Heart right ventricle (tissue), 16 donors: ENCODE results near the gene RAB9A. TPM values are rescaled to one million over a fixed set of nuclear protein-coding genes. Genes with fewer than 3 reads are reported as not detected.
A peak's percentile ranks its signal among the peaks of the same experiment; 100 is the strongest.

Source experiments
- ATAC-seq, 8 donors: fragments of 200-7000 bp; cut with Tn5 transposase; one replicate each; pipeline ENCODE4 v1.9.1; 2020; ENCODE audit warnings: mild to moderate bottlenecking in 8 of 8, moderate library complexity in 8 of 8, moderate number of reproducible peaks in 1 of 8
- DNase-seq, 2 donors: peaks; one replicate each; pipeline ENCODE4 v3.0.0-alpha.2; 2020
- H3K27ac ChIP-seq, 10 donors: fragments of 200-600 bp; sonication (generic) in 2 of 10; one replicate each; pipeline versions ENCODE4 v1.5.0 to v1.8.0; 2020 to 2022; ENCODE audit warnings: mild to moderate bottlenecking in 3 of 10
- H3K27me3 ChIP-seq, 7 donors: fragments of 200-600 bp; one replicate each; pipeline ENCODE4 v1.8.0; 2021 to 2022; ENCODE audit warnings: mild to moderate bottlenecking in 2 of 7
- H3K36me3 ChIP-seq, 9 donors: fragments of 200-600 bp; sonication (generic) in 1 of 9; one replicate each; pipeline versions ENCODE4 v1.5.0 to v1.8.0; 2020 to 2022; ENCODE audit warnings: mild to moderate bottlenecking in 2 of 9
- H3K4me1 ChIP-seq, 9 donors: fragments of 200-600 bp; sonication (generic) in 1 of 9; one replicate each; pipeline versions ENCODE4 v1.5.0 to v1.8.0; 2020 to 2022; ENCODE audit warnings: mild to moderate bottlenecking in 4 of 9
- H3K4me3 ChIP-seq, 10 donors: fragments of 200-600 bp; sonication (generic) in 2 of 10; one replicate each; pipeline versions ENCODE4 v1.5.0 to v1.8.0; 2020 to 2022; ENCODE audit warnings: mild to moderate bottlenecking in 7 of 10, moderate library complexity in 2 of 10
- H3K9me3 ChIP-seq, 11 donors: fragments of 200-600 bp in 10 of 11; sonication (generic) in 2 of 11; one replicate each; pipeline versions ENCODE4 v1.5.0 to v1.8.0; 2013 to 2022; ENCODE audit warnings: mild to moderate bottlenecking in 2 of 11, control low read depth in 1 of 11, moderate library complexity in 1 of 11
- CTCF ChIP-seq, 9 donors: fragments of 200-600 bp; sonication (generic) in 2 of 9; IDR thresholded peaks; one replicate each; pipeline versions ENCODE4 v1.5.0 to v1.8.0; 2021 to 2022; ENCODE audit warnings: antibody characterized with exemption in 9 of 9, mild to moderate bottlenecking in 5 of 9, moderate library complexity in 1 of 9
- WGBS, 2 donors: extraction: QIAGEN DNeasy Blood & Tissue Kit; methylation state at CpG; one replicate each; pipeline ENCODE4 v1.1.7; 2013; ENCODE audit warnings: inconsistent platforms in 1 of 2; 5-methylcytosine and 5-hydroxymethylcytosine counted together
- intact Hi-C, 10 donors: fragments of 100-400 bp; cut with DNase I; formaldehyde crosslinking; loops; one replicate each; pipeline versions ENCODE4 v1.11.1 to v1.14.2; 2022
- polyA plus RNA-seq, 2 donors: library from polyadenylated mRNA; stranded (reverse); fragments of 200-250 nt; gene quantifications; one replicate each; pipeline ENCODE4 v1.2.3, GENCODE V29; 2013
- total RNA-seq, 10 donors: library from RNA; stranded (reverse); fragmentation: NEBNext Ultra II Directional in 3 of 10; extraction: Animal tissue kit (Norgen Biotek cat#: 25700) in 3 of 10; gene quantifications; one replicate each; pipeline versions ENCODE4 v1.2.1 to v1.2.4, GENCODE V29; 2021 to 2023
- donor health status: Arrhythmogenic right ventricular cardiomyopathy.
- donor health status: ischemic (EF 13 %, LVEDD 7.1; RV severe dilation, severe dysfunction).
- donor health status: healthy with polysubstance abuse.
- donor health status: DM: no; HTN: yes; CAD: no.
- donor health status: DM: no; HTN: no; CAD: no.
- donor health status: ischemic (EF 25% LVEDD 6.9; RV normal size, moderate dysfunction).
- donor health status: ischemic (EF 25% LVEDD 5.7; RV mildly dilated, moderate dysfunction).
- donor health status: healthy.
- donor health status: DM: yes; HTN: yes; CAD: no.
- donor health status: Ischemic cardiomyopathy.
- donor health status: ischemic (EF 35%, LVEDD 5.7; RV mildly dilated, moderate dysfunction).
- donor health status: nonischemic (EF 11% LVEDD 7.7; RV severe dilation, severe dysfunction).
- donor health status: DM: yes; HTN: yes; CAD: no.
- donor health status: PGD.
- donor health status: ischemic (EF 29% LVEDD 5.4; RV normal size, mild dysfunction).
- donor health status: nonischemic (EF 23%, LVEDD 6.1; RV moderate dilation, normal function).

Gene RAB9A
- total and polyA plus RNA-seq, 12 donors = 5.1 to 28.9 (median 19.5) TPM

DNA sequence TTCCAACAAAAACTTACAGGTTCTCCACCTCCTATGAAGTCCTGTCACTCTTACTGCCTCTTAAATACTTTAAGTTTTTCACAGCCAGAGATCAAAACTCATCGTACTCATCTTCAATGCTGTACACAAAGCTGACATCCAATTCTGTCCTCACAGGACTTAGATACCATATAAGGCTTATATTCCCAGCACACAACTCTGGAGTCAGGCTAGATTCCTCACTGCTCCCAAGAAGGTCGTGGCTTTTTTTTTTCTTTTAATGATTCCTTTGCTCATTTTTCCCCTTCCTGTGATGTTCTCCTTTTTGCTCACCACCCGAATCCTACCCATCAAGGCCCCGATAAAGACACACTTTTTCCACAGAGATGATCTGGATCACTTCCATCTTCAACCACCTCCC lies 44.6 kb downstream of the RAB9A start:
- ATAC-seq (no peak), DNase-seq (no peak)
- Histone ChIP-seq H3K27ac (peak overlapping the region in 7 of 10 donors; percentile 75 to 93 (median 91)), H3K9me3 (peaks cover 0 to 19% (median 0%) of the 10 kb centered on the region in 11 donors), H3K36me3 (peaks cover 0 to 16% (median 0%) of the 10 kb centered on the region in 9 donors), H3K27me3 (peaks cover 0 to 30% (median 0%) of the 10 kb centered on the region in 7 donors), H3K4me3 (peak overlapping the region; percentile 53 to 95 (median 81)), H3K4me1 (peaks cover 0 to 43% (median 11%) of the 10 kb centered on the region in 9 donors)
- intact Hi-C loops = loop anchor here in 3 of 10 donors (5.0 kb wide), 4 partner anchors 41 to 81 kb away; partner anchors contain the start of genes TCEANC (in 2 of the 3) and RAB9A (in 1 of the 3)
- TF ChIP-seq CTCF (IDR thresholded peaks at IDR 0.05) = no peak
- 16 to 24% methylated on average over 4 of the region's 4 CpGs for WGBS, 2 donors

GRCh38 chrX:13734278-13735172 lies 45.6 kb downstream of the RAB9A start, which contains the start of the genes OFD1 and TRAPPC2:
OFD1 (plus strand) TSS chrX:13734748; CDS start chrX:13735072, 324 bp downstream.
TRAPPC2 (minus strand) TSS chrX:13734620; CDS start chrX:13719963, 14,657 bp downstream.
- peaks cover 0 to 30% (median 0%) of the 10 kb centered on the region in 7 donors for H3K27me3 ChIP-seq
- peak within 1 kb of the TSS; percentile 53 to 95 (median 81) for H3K4me3 ChIP-seq
- ATAC-seq (peak; percentile 99 to 100 (median 100)), DNase-seq (peak; percentile 86 to 90)
- H3K4me1 ChIP-seq = peaks cover 0 to 43% (median 11%) of the 10 kb centered on the region in 9 donors
- intact Hi-C loops = loop anchor here in 5 of 10 donors (1.0 to 5.0 kb wide), 7 partner anchors 42 to 82 kb away; partner anchors contain the start of genes RAB9A (in 3 of the 5) and TCEANC (in 2 of the 5)
- H3K27ac ChIP-seq = peak within 1 kb of the TSS; percentile 75 to 93 (median 90)
- WGBS, 2 donors = 0% methylated on average over 67 to 71 of the region's 75 CpGs
- TF ChIP-seq CTCF (IDR thresholded peaks at IDR 0.05) = no peak
- H3K9me3 ChIP-seq = peaks cover 0 to 14% (median 0%) of the 10 kb centered on the region in 11 donors
- H3K36me3 ChIP-seq = peaks cover 0 to 24% (median 0%) of the 10 kb centered on the region in 9 donors

DNA sequence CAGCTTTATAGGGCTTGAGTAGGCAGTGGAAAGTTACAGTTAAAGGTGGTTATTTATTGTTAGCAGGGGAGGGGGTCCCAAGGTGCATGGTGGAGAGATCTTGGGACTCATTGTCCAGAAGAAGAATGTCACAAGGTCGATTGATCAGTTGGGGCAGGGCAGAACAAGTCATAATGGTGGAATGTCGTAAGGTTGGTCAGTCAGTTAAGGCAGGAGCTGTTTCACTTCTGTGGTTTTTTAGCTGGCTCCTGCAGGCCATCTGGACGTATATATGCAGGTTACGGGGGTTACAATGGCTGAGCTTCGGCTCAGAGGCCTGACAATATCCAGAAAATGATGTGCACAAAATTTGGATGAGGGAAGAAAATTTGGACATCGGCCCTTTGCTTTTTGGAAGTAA lies 52.8 kb downstream of the RAB9A start:
- peaks cover 0 to 67% (median 0%) of the 10 kb centered on the region in 9 donors for H3K36me3 ChIP-seq

More for the DNA sequence above, 52.8 kb downstream of the RAB9A start:
- H3K27me3 ChIP-seq = peaks cover 0 to 3% (median 0%) of the 10 kb centered on the region in 7 donors
- ATAC-seq (no peak), DNase-seq (no peak)
- whole genome bisulfite sequencing, 2 donors = 73 to 89% methylated on average over 6 of the region's 6 CpGs
- no peak overlapping the region for H3K27ac ChIP-seq
- H3K4me1 ChIP-seq = no peaks in the 10 kb centered on the region
- TF ChIP-seq CTCF (IDR thresholded peaks at IDR 0.05) = no peak
- H3K9me3 ChIP-seq = no peaks in the 10 kb centered on the region
- intact Hi-C loops = loop anchor here in 6 of 10 donors (5.0 to 10.0 kb wide), 4 partner anchors 77 to 756 kb away; no protein-coding TSS in a partner anchor
- H3K4me3 ChIP-seq = no peak overlapping the region
